ENCODE results near the gene ISG15. TPM values are rescaled to one million over a fixed set of nuclear protein-coding genes. Genes with fewer than 3 reads are reported as not detected.

Gene ISG15
- total and polyA plus RNA-seq, 9 of the 15 experiments (the other 6 are each of a cell fraction or from before 2014, with no cell fraction given): 0.40 to 58.3 (median 12.2) TPM

- TF ChIP-seq MLLT1 (IDR thresholded peaks at IDR 0.05) (no peak), SRSF3 (IDR thresholded peaks at IDR 0.05; ENCODE audit: insufficient read depth, low read length) (no peak), RBM34 (IDR thresholded peaks at IDR 0.05; ENCODE audit: borderline replicate concordance, insufficient read depth, low read length) (peak; percentile 37; the same call in 1 of the 2 replicates), SETDB1 (IDR thresholded peaks at IDR 0.05; ENCODE audit: low read length) (no peak), HIVEP1 (CRISPR knock-in tag; IDR thresholded peaks at IDR 0.05) (no peak), BMI1 (IDR thresholded peaks at IDR 0.05; ENCODE audit: low read length) (no peak), ZNF668 (CRISPR knock-in tag; IDR thresholded peaks at IDR 0.05) (no peak), CREM (IDR thresholded peaks at IDR 0.05; ENCODE audit: low read depth) (peak; percentile 39), TCFL5 (CRISPR knock-in tag; conservative IDR thresholded peaks at IDR 0.05) (no peak), ZNF77 (CRISPR knock-in tag; IDR thresholded peaks at IDR 0.05) (no peak), JUND (IDR thresholded peaks at IDR 0.05; ENCODE audit: borderline replicate concordance, low read depth, low read length) (peak; percentile 66), JUND (tag; IDR thresholded peaks at IDR 0.05; ENCODE audit: borderline replicate concordance, low read depth, low read length) (peak; percentile 50; the same call in 1 of the 3 replicates), BCOR (IDR thresholded peaks at IDR 0.05) (peak; percentile 11; the same call in 1 of the 2 replicates), CTBP1 (IDR thresholded peaks at IDR 0.05; ENCODE audit: borderline replicate concordance) (peak; percentile 75), OTX1 (CRISPR knock-in tag; IDR thresholded peaks at IDR 0.05) (no peak), LCOR (CRISPR knock-in tag; IDR thresholded peaks at IDR 0.05) (0 out of 2 replicates have a peak, but pooled peaks have one; percentile 17), ZZZ3 (IDR thresholded peaks at IDR 0.05) (no peak), CBX2 (IDR thresholded peaks at IDR 0.05; ENCODE audit: insufficient read depth, low read length, poor library complexity, severe bottlenecking) (no peak), SMARCE1 (IDR thresholded peaks at IDR 0.05) (no peak), ATF6 (CRISPR knock-in tag; IDR thresholded peaks at IDR 0.05) (peak; percentile 96; the same call in 1 of the 2 replicates), MED1 (CRISPR knock-in tag; IDR thresholded peaks at IDR 0.05; ENCODE audit: borderline replicate concordance) (no peak)
- TF ChIP-seq, protein P1, sequence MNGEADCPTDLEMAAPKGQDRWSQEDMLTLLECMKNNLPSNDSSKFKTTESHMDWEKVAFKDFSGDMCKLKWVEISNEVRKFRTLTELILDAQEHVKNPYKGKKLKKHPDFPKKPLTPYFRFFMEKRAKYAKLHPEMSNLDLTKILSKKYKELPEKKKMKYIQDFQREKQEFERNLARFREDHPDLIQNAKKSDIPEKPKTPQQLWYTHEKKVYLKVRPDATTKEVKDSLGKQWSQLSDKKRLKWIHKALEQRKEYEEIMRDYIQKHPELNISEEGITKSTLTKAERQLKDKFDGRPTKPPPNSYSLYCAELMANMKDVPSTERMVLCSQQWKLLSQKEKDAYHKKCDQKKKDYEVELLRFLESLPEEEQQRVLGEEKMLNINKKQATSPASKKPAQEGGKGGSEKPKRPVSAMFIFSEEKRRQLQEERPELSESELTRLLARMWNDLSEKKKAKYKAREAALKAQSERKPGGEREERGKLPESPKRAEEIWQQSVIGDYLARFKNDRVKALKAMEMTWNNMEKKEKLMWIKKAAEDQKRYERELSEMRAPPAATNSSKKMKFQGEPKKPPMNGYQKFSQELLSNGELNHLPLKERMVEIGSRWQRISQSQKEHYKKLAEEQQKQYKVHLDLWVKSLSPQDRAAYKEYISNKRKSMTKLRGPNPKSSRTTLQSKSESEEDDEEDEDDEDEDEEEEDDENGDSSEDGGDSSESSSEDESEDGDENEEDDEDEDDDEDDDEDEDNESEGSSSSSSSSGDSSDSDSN (IDR thresholded peaks at IDR 0.05; ENCODE audit: borderline replicate concordance in 1 of 2, low read depth in 2 of 2, low read length in 2 of 2): 0 out of 4 replicates have a peak, but pooled peaks have one; percentile 69 to 78
- TF ChIP-seq, protein P2, sequence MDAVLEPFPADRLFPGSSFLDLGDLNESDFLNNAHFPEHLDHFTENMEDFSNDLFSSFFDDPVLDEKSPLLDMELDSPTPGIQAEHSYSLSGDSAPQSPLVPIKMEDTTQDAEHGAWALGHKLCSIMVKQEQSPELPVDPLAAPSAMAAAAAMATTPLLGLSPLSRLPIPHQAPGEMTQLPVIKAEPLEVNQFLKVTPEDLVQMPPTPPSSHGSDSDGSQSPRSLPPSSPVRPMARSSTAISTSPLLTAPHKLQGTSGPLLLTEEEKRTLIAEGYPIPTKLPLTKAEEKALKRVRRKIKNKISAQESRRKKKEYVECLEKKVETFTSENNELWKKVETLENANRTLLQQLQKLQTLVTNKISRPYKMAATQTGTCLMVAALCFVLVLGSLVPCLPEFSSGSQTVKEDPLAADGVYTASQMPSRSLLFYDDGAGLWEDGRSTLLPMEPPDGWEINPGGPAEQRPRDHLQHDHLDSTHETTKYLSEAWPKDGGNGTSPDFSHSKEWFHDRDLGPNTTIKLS (IDR thresholded peaks at IDR 0.05; ENCODE audit: borderline replicate concordance, low read depth): no peak; the same call in 1 of the 2 replicates
Measured at GRCh38 chr1:966704-967300, 46.5 kb upstream of the ISG15 start (continued).
